HG02885 (cell line): Measurements from ENCODE around the gene ELSPBP1.
"Not testable (repeated sequence)": the region's sequence is repeated elsewhere in the genome, so short reads cannot be mapped to it uniquely, and the experiment has no call there.

Experiments used
- ATAC-seq: cut with Tn5 transposase; IDR thresholded peaks from one replicate; pipeline ENCODE4 v1.9.1; 2021; ENCODE audit warnings: mild to moderate bottlenecking; ENCODE audit not compliant: unreplicated experiment, poor library complexity

ELSPBP1 gene

GRCh38 chr19:47994209-47994802 is at the start of gene ELSPBP1:
ELSPBP1 (plus strand) TSS chr19:47994632; CDS start chr19:48008668, 14,036 bp downstream.
- ATAC-seq, result no peak

DNA sequence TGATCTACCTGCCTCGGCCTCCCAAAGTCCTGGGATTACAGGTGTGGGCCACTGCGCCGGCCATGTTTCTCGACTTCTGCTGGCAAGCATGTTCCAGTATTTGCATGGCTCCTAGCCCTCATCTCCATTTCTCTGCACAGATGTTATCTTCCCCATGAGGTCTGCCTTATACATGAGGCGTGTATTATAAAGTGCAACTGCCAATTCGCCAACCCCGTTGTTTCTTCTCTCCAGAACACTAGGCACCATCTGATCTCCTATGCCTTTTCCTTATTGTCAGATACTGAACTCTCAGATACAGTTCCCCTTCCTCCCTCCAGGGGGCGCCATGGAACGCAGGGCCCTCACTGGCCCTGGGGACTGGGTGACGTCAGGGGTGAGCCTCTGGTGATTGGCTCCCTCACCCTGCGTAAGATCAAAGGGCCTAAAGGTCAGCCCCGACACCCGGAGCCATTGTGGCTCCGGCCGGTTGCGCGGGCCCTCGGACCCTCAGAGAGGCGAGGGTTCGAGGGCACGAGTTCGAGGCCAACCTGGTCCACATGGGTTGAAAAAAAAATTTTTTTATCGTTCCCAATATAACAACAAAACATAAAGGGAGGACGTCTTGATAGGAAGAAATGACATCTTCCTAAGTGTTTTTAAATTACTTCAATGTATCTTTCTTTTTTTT is 44.4 kb upstream of the ELSPBP1 start:
- ATAC-seq, result not testable (repeated sequence)

- not testable (repeated sequence) for ATAC-seq
Observed at GRCh38 chr19:47952132-47952531, 42.3 kb upstream of the ELSPBP1 start.

DNA sequence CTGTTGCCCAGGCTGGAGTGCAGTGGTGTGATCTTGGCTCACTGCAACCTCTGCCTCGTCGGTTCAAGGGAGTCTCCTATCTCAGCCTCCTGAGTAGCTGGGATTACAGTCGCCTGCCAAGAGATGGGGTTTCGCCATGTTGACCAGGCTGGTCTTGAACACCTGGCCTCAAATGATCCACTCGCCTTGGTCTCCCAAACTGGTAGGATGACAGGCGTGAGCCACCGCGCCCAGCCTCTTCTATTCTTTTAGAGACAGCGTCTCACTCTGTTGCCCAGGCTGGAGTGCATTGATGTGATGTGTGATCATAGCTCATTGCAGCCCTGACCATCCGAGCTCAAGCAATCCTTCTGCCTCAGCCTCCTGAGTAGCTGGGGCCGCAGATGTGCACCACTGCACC is 38.5 kb upstream of the ELSPBP1 start:
- not testable (repeated sequence) for ATAC-seq

DNA sequence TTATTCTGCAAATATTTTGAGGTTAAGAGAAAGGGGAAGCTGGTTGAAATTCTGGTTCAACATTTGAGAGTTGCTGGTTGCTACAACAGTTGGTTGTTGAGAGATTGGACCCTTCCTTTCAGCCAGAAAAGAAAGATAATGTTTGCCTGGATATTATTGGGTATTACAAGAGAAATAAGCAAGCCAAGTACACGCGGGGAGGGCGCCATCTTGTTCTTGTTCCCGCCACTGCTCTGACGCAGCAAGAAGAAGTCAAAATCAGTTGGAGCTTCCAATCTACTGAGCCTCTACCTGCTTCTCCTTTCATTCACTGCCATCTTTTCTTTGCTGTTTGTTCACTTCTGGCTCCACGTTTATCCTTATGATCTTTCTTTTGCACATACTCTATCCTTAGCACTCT is 20.9 kb upstream of the ELSPBP1 start:
- ATAC-seq, result no peak

GRCh38 chr19:47991191-47991808 is 3.1 kb upstream of the ELSPBP1 start:
- ATAC-seq, result no peak

DNA sequence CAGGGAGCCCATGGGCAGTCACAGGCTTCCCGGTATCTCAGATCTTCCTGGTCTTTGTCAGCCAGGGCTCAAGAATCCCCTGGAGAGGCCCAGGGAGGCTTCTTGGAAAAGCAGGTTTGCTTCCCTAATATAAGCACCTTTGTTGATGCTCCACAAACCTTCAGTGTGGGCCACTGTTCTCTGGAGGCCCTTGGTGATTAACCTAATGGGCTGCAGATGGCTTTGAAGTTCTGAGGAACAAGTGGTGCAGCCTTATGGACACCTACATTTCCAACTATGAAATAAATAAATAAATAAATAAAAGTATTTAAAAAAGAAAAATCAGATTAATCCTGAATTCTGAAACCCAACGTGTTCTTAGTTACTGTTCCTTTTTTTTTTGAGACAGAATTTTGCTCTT is 2.4 kb upstream of the ELSPBP1 start, which contains the start of gene BSPH1:
Gene BSPH1 (minus strand): TSS at position 101 of the 400 bp plus-strand sequence. CDS start 89 bp downstream, at position 12.
- no peak for ATAC-seq

GRCh38 chr19:47996230-47996727 is 1.8 kb downstream of the ELSPBP1 start:
- no peak for ATAC-seq

DNA sequence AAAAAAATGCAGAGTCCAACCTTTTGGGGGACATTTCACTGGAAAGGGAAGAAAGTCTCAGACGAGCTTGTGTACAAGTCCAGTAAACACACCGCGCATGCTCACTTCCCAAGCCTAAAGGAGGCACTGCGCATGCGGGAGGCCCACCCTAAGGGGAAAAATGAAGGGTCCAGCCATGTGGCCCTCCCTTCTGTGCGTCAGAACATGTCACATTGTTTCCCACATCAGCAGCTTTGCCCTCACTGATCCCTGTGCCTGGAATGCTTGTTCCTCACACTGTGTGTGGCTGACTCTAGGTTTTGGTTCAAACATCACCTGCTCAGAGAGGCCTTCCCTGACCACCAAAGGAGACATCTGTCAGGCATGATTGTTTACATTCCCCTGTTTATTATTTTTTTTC is 4.4 kb downstream of the ELSPBP1 start:
- no peak for ATAC-seq

DNA sequence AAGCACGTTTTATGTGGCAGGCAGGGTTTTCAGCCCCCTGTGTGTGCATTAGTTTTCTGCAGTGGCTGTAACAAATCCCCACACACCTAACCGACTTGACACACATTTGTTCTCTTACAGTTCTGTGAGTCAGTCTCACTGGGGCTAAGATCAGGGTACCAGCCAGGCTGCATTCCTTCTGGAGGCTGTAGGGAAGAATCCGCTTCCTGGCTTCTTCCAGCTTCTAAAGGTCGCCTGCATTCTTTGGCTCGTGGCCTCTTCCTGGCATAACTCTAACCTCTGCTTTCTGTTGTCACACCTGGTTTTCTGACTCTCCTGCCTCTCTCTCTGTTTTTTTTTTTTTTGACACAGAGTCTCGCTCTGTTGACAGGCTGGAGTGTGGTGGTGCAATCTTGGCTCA is 6.4 kb downstream of the ELSPBP1 start:
- no peak for ATAC-seq

DNA sequence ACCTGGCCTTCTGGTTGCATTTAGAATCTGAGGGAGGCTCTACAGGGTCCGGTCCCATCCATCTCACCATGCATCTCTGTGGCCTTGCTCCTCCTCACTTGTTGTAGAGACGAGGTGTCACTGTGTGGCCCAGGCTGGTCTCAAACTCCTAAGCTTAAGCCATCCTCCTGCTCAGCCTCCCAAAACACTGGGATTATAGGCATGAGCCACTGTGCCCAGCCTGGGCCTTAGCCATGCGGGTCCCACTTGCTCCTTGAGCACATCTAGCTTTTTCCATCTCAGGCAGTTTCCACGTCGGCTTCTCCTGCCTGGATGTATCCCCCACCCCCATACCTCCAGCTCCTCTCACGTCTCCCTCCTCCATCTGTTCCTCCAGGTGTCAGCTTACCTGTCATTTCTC is 9.8 kb downstream of the ELSPBP1 start:
- ATAC-seq, result no peak

GRCh38 chr19:48006762-48007161 is 12.3 kb downstream of the ELSPBP1 start:
- no peak for ATAC-seq

- ATAC-seq, result no peak
Observed at GRCh38 chr19:48010932-48011758, 16.7 kb downstream of the ELSPBP1 start.

GRCh38 chr19:48020686-48021085 is 26.3 kb downstream of the ELSPBP1 start:
- ATAC-seq, result no peak

DNA sequence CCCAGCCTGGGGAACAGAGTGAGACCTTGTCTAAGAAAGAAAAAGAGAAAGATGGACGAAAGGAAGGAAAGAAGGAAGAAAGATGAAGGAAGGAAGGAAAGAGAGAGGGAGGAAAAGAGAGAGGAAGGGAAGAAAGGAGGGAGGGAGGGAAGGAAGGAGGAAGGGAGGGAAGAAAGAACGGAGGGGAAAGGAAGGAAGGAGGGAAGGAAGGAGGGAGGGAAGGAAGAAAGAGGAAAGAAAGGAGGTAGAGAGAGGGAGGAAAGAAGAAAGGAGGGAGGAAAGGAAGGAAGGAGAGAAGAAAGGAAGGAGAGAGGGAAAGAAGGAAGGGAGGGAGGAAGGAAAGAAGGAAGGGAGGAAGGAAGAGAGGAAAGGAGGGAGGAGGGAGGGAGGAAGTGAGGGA is 28.6 kb downstream of the ELSPBP1 start:
- ATAC-seq, result no peak

DNA sequence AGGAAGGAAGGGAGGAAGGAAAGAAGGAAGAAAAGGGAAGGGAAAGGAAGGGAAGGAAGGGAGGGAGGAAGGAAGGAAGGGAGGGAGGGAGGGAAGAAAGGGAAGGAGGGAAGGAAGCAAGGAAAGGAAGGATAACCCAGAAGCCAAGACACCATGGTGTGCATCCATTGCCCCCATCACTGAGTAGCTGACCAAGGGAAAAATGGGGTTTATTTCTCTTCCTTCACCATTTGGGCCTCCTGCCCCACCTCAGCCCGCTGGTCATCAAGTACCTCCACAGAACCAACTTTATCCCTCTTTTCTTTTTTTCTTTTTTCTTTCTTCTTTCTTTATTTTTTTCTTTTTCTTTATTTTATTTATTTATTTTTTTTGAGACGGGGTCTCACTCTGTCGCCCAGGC is 29.1 kb downstream of the ELSPBP1 start:
- no peak for ATAC-seq

DNA sequence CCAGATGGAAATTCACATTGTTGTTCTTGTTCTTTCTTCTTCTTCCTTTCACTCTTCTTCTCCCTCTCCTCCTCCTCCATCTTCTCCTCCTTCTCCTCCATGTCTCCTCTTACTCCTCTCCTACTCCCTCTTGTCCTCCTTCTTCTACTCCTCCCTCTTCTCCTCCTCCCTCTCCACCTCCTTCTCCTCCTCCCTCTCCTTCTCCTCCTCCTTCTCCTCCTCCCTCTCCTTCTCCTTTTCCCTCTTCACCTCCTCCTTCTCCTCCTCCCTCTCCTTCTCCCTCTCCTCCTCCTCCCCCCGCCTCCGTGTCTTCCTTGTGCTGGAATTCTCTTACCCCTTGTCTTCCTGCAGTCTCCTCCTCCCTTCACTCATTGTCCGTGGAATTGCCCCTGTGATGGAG is 31.0 kb downstream of the ELSPBP1 start:
- no peak for ATAC-seq

DNA sequence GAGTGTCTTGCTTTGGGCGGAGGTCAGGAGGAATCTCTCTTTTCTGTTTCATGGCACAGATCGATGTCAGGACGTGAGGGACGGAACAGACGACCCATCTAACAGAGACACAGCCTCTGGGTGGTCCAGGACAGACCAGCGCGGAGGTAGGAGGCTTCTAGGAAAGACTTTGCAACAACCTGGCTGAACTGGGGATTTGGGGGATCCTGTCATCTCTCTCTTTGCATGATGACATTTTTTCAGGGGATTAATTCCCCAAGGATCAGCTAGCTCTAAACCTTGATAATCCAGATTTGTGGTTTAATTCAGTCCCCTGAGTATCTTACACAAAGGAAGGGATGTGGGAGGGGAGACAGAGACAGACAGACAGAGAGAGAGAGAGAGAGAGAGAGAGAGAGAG is 35.0 kb downstream of the ELSPBP1 start:
- no peak for ATAC-seq

GRCh38 chr19:48030073-48030472 is 35.6 kb downstream of the ELSPBP1 start:
- no peak for ATAC-seq

DNA sequence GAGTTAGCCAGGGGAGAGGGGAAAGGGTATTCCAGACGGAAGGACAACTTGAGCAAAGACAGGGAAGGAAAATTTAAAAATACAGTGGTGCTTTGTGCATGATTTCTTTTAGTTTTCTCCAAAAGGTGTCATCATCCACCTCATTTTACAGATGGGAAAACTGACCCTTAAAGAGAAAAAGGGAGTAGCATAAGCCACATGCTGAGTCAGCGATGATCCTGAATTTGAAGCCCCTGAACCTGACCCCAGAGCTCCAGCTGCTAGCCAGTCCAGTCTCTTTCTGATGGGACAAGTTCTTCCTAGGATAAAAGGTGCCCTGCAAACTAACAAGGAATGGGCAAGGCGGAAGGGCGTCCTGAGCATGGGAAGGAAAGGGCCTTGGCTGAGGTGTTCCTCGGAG is 39.2 kb downstream of the ELSPBP1 start:
- no peak for ATAC-seq

GRCh38 chr19:48036765-48037164 is 42.3 kb downstream of the ELSPBP1 start:
- ATAC-seq, result no peak
